Neural cell (in vitro differentiated cells): ENCODE results near the gene KIAA2012. TPM values are rescaled to one million over a fixed set of nuclear protein-coding genes. Genes with fewer than 3 reads are reported as not detected.

Experiments used
- H2AFZ ChIP-seq: fragments of 200-600, 300-800 bp; sonication (generic), shearing (Covaris generic); 2 replicates; pipeline ENCODE4 v1.6.0; 2014; ENCODE audit warnings: low read depth, mild to moderate bottlenecking, antibody characterized with exemption, low read length, moderate library complexity
- H3F3A ChIP-seq: fragments of 200-600 bp; shearing (Covaris generic); 2 replicates; pipeline ENCODE4 v1.6.1; 2016; ENCODE audit warnings: mild to moderate bottlenecking, moderate library complexity, mixed read lengths, antibody characterized with exemption, low read length; ENCODE audit not compliant: insufficient read depth, poor library complexity, severe bottlenecking
- H3K27ac ChIP-seq: fragments of 200-600, 300-800 bp; sonication (generic), shearing (Covaris generic); 2 replicates; pipeline ENCODE4 v1.5.1; 2014; ENCODE audit warnings: mild to moderate bottlenecking, low read length, moderate library complexity
- H3K27me3 ChIP-seq: fragments of 300-800, 200-600 bp; sonication (generic), shearing (Covaris generic); 2 replicates; pipeline ENCODE4 v1.6.0; 2014; ENCODE audit warnings: mild to moderate bottlenecking, low read depth, low read length, moderate library complexity; ENCODE audit not compliant: insufficient read depth
- H3K36me3 ChIP-seq: fragments of 300-800, 200-600 bp; sonication (generic), shearing (Covaris generic); 2 replicates; pipeline ENCODE4 v1.5.1; 2014; ENCODE audit warnings: mild to moderate bottlenecking, antibody characterized with exemption, low read length, moderate library complexity; ENCODE audit not compliant: insufficient read depth
- H3K4me2 ChIP-seq: fragments of 300-800, 200-600 bp; sonication (generic), shearing (Covaris generic); 2 replicates; pipeline ENCODE4 v1.6.0; 2014; ENCODE audit warnings: mild to moderate bottlenecking, low read length
- H3K4me3 ChIP-seq: fragments of 300-800, 200-600 bp; sonication (generic), shearing (Covaris generic); 2 replicates; pipeline ENCODE4 v1.5.1; 2014; ENCODE audit warnings: mild to moderate bottlenecking, low read length, moderate library complexity
- H3K79me2 ChIP-seq: fragments of 200-600 bp; shearing (Covaris generic); replicated peaks from 2 replicates; pipeline ENCODE4 v1.6.0; 2014; ENCODE audit warnings: mild to moderate bottlenecking, low read length, moderate library complexity; ENCODE audit not compliant: insufficient read depth
- H3K9ac ChIP-seq: fragments of 300-800, 200-600 bp; sonication (generic), shearing (Covaris generic); 2 replicates; pipeline ENCODE4 v1.6.1; 2016; ENCODE audit warnings: mild to moderate bottlenecking, low read length, mixed read lengths
- H3K9me2 ChIP-seq: fragments of 200-600 bp; shearing (Covaris generic); 2 replicates; pipeline ENCODE4 v1.6.1; 2016; ENCODE audit warnings: mild to moderate bottlenecking, low read length, mixed read lengths; ENCODE audit not compliant: insufficient read depth
- H3K9me3 ChIP-seq: fragments of 200-600, 300-800 bp; sonication (generic), shearing (Covaris generic); 2 replicates; pipeline ENCODE4 v1.6.1; 2016; ENCODE audit warnings: mild to moderate bottlenecking, mixed run types, low read length, moderate library complexity, mixed read lengths
- H4K20me1 ChIP-seq: fragments of 200-600 bp; shearing (Covaris generic); 2 replicates; pipeline ENCODE4 v1.6.1; 2016; ENCODE audit warnings: mild to moderate bottlenecking, mixed run types; ENCODE audit not compliant: insufficient read depth
- EP300 ChIP-seq: fragments of 450-650 bp; conservative IDR thresholded peaks from 2 replicates; pipeline ENCODE4 v1.6.1; 2014; ENCODE audit warnings: antibody characterized with exemption, mild to moderate bottlenecking, moderate library complexity; ENCODE audit not compliant: poor library complexity, severe bottlenecking
- EZH2 ChIP-seq: fragments of 200-600, 300-800 bp; shearing (Covaris generic), sonication (generic); IDR thresholded peaks from 2 replicates; pipeline ENCODE4 v1.6.1; 2014; ENCODE audit warnings: antibody characterized with exemption, low read length, borderline replicate concordance, mild to moderate bottlenecking; ENCODE audit not compliant: insufficient read depth, poor library complexity, severe bottlenecking
- MXI1 ChIP-seq: fragments of 450-650 bp; conservative IDR thresholded peaks from 2 replicates; pipeline ENCODE4 v1.6.1; 2014; ENCODE audit warnings: antibody characterized with exemption, mild to moderate bottlenecking; ENCODE audit not compliant: poor library complexity, severe bottlenecking
- POLR2AphosphoS5 ChIP-seq: IDR thresholded peaks from 2 replicates; pipeline ENCODE4 v1.6.1; 2012
- RAD21 ChIP-seq: fragments of 450-650 bp; conservative IDR thresholded peaks from 2 replicates; pipeline ENCODE4 v1.6.1; 2014; ENCODE audit warnings: antibody characterized with exemption, mild to moderate bottlenecking, moderate library complexity
- SMC3 ChIP-seq: fragments of 450-650 bp; conservative IDR thresholded peaks from 2 replicates; pipeline ENCODE4 v1.6.1; 2014; ENCODE audit warnings: antibody characterized with exemption, mild to moderate bottlenecking, moderate library complexity; ENCODE audit not compliant: poor library complexity
- TAF1 ChIP-seq: IDR thresholded peaks from 2 replicates; pipeline ENCODE4 v1.6.1; 2012; ENCODE audit warnings: low read depth
- polyA plus RNA-seq: library from polyadenylated mRNA; depleted of rRNA; stranded (reverse); fragments of >200 nt; gene quantifications from 2 replicates; pipeline ENCODE4 v1.2.3, GENCODE V29; 2014
- TF ChIP-seq, protein P1 (sequence below): IDR thresholded peaks from 2 replicates; pipeline ENCODE4 v1.6.1; 2012; ENCODE audit warnings: borderline replicate concordance
- TF ChIP-seq, protein P2 (sequence below): fragments of 450-650 bp; IDR thresholded peaks from 2 replicates; pipeline ENCODE4 v1.5.1; 2014; ENCODE audit warnings: antibody characterized with exemption, mild to moderate bottlenecking, moderate library complexity; ENCODE audit not compliant: poor library complexity, severe bottlenecking

The KIAA2012 gene
- polyA plus RNA-seq, 1 donor from 2014 or later: not detected

DNA sequence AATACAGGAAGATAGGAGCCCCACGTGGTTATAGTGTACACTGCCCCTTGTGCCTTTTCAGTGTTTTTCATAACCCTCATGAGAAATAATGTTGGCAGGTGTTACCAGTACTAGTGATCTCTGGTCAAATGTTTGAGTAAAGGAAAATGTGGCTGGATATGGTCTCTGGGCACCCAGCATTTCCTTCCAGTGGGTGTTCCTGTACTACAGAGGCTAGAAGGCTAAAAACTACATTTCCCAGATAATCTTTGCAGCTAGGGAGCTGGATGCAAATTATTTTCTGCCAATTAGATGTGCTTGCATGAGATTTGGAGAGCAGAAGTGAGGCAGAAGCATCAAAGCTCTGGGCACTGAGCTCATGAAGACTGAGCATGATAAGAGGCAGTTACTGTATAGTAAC lies 45.1 kb downstream of the KIAA2012 start:
- no peak overlapping the region for H3K27ac ChIP-seq
- H3F3A ChIP-seq: no peaks in the 10 kb centered on the region
- H3K27me3 ChIP-seq: no peaks in the 10 kb centered on the region
- no peak overlapping the region for H3K9ac ChIP-seq
- H2AFZ ChIP-seq: no peak overlapping the region
- no peaks in the 10 kb centered on the region for H4K20me1 ChIP-seq
- H3K79me2 ChIP-seq: no peaks in the 10 kb centered on the region
- no peaks in the 10 kb centered on the region for H3K36me3 ChIP-seq
- no peak overlapping the region for H3K4me2 ChIP-seq
- H3K9me2 ChIP-seq: no peaks in the 10 kb centered on the region
- no peak overlapping the region for H3K4me3 ChIP-seq
- TF ChIP-seq MXI1: no peak
- TF ChIP-seq TAF1: no peak
- TF ChIP-seq POLR2AphosphoS5: no peak
- TF ChIP-seq SMC3: no peak
- TF ChIP-seq, protein P1, sequence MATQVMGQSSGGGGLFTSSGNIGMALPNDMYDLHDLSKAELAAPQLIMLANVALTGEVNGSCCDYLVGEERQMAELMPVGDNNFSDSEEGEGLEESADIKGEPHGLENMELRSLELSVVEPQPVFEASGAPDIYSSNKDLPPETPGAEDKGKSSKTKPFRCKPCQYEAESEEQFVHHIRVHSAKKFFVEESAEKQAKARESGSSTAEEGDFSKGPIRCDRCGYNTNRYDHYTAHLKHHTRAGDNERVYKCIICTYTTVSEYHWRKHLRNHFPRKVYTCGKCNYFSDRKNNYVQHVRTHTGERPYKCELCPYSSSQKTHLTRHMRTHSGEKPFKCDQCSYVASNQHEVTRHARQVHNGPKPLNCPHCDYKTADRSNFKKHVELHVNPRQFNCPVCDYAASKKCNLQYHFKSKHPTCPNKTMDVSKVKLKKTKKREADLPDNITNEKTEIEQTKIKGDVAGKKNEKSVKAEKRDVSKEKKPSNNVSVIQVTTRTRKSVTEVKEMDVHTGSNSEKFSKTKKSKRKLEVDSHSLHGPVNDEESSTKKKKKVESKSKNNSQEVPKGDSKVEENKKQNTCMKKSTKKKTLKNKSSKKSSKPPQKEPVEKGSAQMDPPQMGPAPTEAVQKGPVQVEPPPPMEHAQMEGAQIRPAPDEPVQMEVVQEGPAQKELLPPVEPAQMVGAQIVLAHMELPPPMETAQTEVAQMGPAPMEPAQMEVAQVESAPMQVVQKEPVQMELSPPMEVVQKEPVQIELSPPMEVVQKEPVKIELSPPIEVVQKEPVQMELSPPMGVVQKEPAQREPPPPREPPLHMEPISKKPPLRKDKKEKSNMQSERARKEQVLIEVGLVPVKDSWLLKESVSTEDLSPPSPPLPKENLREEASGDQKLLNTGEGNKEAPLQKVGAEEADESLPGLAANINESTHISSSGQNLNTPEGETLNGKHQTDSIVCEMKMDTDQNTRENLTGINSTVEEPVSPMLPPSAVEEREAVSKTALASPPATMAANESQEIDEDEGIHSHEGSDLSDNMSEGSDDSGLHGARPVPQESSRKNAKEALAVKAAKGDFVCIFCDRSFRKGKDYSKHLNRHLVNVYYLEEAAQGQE: no peak
- TF ChIP-seq EZH2: no peak
- TF ChIP-seq EP300: no peak
- H3K9me3 ChIP-seq: no peaks in the 10 kb centered on the region

DNA sequence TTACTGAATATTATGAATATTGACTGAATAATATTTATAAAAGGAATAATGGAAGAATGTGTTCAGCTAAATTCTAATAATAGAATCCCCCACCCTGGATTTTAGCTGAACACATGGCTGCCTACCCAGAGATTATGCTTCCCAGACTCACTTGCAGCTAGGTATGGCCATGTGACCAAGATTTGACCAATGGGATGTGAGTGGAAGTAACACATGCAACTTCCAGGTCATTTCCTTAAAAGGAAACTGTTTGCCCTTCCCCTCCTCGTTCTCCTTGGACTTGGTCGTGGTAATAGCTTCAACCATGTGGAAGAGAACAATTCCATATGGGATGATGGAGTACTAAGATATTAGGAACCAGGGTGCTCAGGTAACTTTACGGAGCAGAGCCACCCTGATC lies 47.8 kb downstream of the KIAA2012 start:
- Histone ChIP-seq H4K20me1 (no peaks in the 10 kb centered on the region), H3K9me2 (no peaks in the 10 kb centered on the region), H3K36me3 (no peaks in the 10 kb centered on the region), H3K9me3 (no peaks in the 10 kb centered on the region), H3K79me2 (no peaks in the 10 kb centered on the region), H3K27me3 (no peaks in the 10 kb centered on the region), H3K27ac (no peak overlapping the region), H3K4me3 (no peak overlapping the region), H3K9ac (no peak overlapping the region), H2AFZ (no peak overlapping the region), H3F3A (no peaks in the 10 kb centered on the region), H3K4me2 (no peak overlapping the region)
- TF ChIP-seq, protein P1: no peak
- TF ChIP-seq RAD21: no peak
- TF ChIP-seq SMC3: no peak
- TF ChIP-seq EP300: no peak
- no peak for TF ChIP-seq TAF1
- no peak for TF ChIP-seq MXI1
- TF ChIP-seq, protein P2, sequence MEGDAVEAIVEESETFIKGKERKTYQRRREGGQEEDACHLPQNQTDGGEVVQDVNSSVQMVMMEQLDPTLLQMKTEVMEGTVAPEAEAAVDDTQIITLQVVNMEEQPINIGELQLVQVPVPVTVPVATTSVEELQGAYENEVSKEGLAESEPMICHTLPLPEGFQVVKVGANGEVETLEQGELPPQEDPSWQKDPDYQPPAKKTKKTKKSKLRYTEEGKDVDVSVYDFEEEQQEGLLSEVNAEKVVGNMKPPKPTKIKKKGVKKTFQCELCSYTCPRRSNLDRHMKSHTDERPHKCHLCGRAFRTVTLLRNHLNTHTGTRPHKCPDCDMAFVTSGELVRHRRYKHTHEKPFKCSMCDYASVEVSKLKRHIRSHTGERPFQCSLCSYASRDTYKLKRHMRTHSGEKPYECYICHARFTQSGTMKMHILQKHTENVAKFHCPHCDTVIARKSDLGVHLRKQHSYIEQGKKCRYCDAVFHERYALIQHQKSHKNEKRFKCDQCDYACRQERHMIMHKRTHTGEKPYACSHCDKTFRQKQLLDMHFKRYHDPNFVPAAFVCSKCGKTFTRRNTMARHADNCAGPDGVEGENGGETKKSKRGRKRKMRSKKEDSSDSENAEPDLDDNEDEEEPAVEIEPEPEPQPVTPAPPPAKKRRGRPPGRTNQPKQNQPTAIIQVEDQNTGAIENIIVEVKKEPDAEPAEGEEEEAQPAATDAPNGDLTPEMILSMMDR: no peak
- TF ChIP-seq POLR2AphosphoS5: no peak
- no peak for TF ChIP-seq EZH2
